Esophagus muscularis mucosa (tissue), 4 donors: Measurements from ENCODE around the gene SLC2A10. TPM values are rescaled to one million over a fixed set of nuclear protein-coding genes. Genes with fewer than 3 reads are reported as not detected.

ENCODE experiments used
- DNase-seq: peaks from one replicate; pipeline ENCODE4 v3.0.0-alpha.2; 2017; ENCODE audit errors: extremely low spot score
- H3K27ac ChIP-seq, 4 donors: fragments of 200-600 bp; sonication (generic); replicated peaks in 1 of 4; 1 replicate in 3 of 4; 2 replicates in 1 of 4; pipeline ENCODE4 v1.5.1; 2016 to 2019; ENCODE audit warnings: mild to moderate bottlenecking in 1 of 4
- H3K27me3 ChIP-seq, 4 donors: fragments of 200-600 bp; sonication (generic); one replicate each; pipeline versions ENCODE4 v1.5.1 to v1.6.0; 2016 to 2019
- H3K36me3 ChIP-seq, 4 donors: fragments of 200-600 bp; sonication (generic); one replicate each; pipeline ENCODE4 v1.5.1; 2016 to 2019
- H3K4me1 ChIP-seq, 4 donors: fragments of 200-600 bp; sonication (generic); one replicate each; pipeline ENCODE4 v1.5.1; 2016 to 2019
- H3K4me3 ChIP-seq, 4 donors: fragments of 200-600 bp; sonication (generic); 1 replicate in 2 of 4; 2 replicates in 2 of 4; pipeline ENCODE4 v1.5.1; 2016 to 2019; ENCODE audit warnings: mild to moderate bottlenecking in 4 of 4, moderate library complexity in 1 of 4
- H3K9me3 ChIP-seq, 4 donors: fragments of 200-600 bp; sonication (generic); 1 replicate in 3 of 4; 2 replicates in 1 of 4; pipeline ENCODE4 v1.5.1; 2016 to 2019
- CTCF ChIP-seq, 3 experiments: fragments of 200-600 bp in 2 of 3; fragments of 450-650 bp in 1 of 3; sonication (generic) in 2 of 3; IDR thresholded peaks; one replicate each; pipeline ENCODE4 v1.5.1; 2017 to 2019; ENCODE audit warnings: antibody characterized with exemption in 3 of 3, mild to moderate bottlenecking in 2 of 3, moderate library complexity in 1 of 3
- EP300 ChIP-seq: sonication (generic); formaldehyde crosslinking; IDR thresholded peaks from one replicate; pipeline ENCODE4 v1.6.1; 2017; ENCODE audit warnings: antibody characterized with exemption
- POLR2A ChIP-seq: fragments of 450-650 bp; IDR thresholded peaks from one replicate; pipeline ENCODE4 v1.6.1; 2017; ENCODE audit warnings: antibody characterized with exemption, moderate library complexity, mild to moderate bottlenecking, low read depth
- POLR2AphosphoS5 ChIP-seq, 2 donors: sonication (generic); formaldehyde crosslinking; IDR thresholded peaks; one replicate each; pipeline ENCODE4 v1.6.1; 2017; ENCODE audit warnings: antibody characterized with exemption in 2 of 2
- WGBS: methylation state at CpG from one replicate; pipeline ENCODE4 v1.1.5; 2018; 5-methylcytosine and 5-hydroxymethylcytosine counted together
- intact Hi-C: fragments of 100-400 bp; cut with DNase I; formaldehyde crosslinking; loops from one replicate; pipeline ENCODE4 v1.15.1; 2023
- total RNA-seq, 4 donors: library from RNA; depleted of rRNA; stranded (reverse); fragments of >200 nt; gene quantifications; one replicate each; pipeline versions ENCODE4 v1.1.0 to v1.2.1, GENCODE V29; 2016

SLC2A10 gene
- total RNA-seq, 4 donors from 2014 or later, result 9.6 to 27.0 (median 15.3) TPM

GRCh38 chr20:46770330-46771194 lies 61.1 kb downstream of the SLC2A10 start:
- Histone ChIP-seq H3K36me3 (no peaks in the 10 kb centered on the region), H3K9me3 (no peaks in the 10 kb centered on the region), H3K27me3 (peaks cover 0 to 27% (median 0%) of the 10 kb centered on the region in 4 donors), H3K4me1 (no peaks in the 10 kb centered on the region), H3K4me3 (no peak overlapping the region), H3K27ac (no peak overlapping the region)
- WGBS, result 74% methylated on average over 10 of the region's 10 CpGs
- intact Hi-C loops, result no loop called here
- no peak for DNase-seq
- TF ChIP-seq CTCF (IDR thresholded peaks at IDR 0.05), result no peak
- TF ChIP-seq EP300, result no peak

- WGBS, result 85% methylated on average over 5 of the region's 6 CpGs
- TF ChIP-seq CTCF (IDR thresholded peaks at IDR 0.05) (no peak), POLR2A (no peak), POLR2AphosphoS5 (IDR thresholded peaks at IDR 0.05) (no peak)
- Histone ChIP-seq H3K27me3 (peaks cover 0 to 27% (median 0%) of the 10 kb centered on the region in 4 donors), H3K4me1 (no peaks in the 10 kb centered on the region), H3K9me3 (no peaks in the 10 kb centered on the region), H3K36me3 (no peaks in the 10 kb centered on the region), H3K4me3 (no peak overlapping the region), H3K27ac (no peak overlapping the region)
- intact Hi-C loops, result no loop called here
- no peak for DNase-seq
Measured at GRCh38 chr20:46771195-46771588, 61.7 kb downstream of the SLC2A10 start.

- intact Hi-C loops, result no loop called here
- H3K27ac ChIP-seq, result no peak overlapping the region
- no peaks in the 10 kb centered on the region for H3K4me1 ChIP-seq
- no peaks in the 10 kb centered on the region for H3K9me3 ChIP-seq
- no peak overlapping the region for H3K4me3 ChIP-seq
- 70% methylated on average over 10 of the region's 10 CpGs for WGBS
- peaks cover 0 to 30% (median 0%) of the 10 kb centered on the region in 4 donors for H3K27me3 ChIP-seq
- no peaks in the 10 kb centered on the region for H3K36me3 ChIP-seq
- TF ChIP-seq CTCF (IDR thresholded peaks at IDR 0.05) (no peak), POLR2AphosphoS5 (IDR thresholded peaks at IDR 0.05) (no peak), EP300 (no peak), POLR2A (no peak)
- no peak for DNase-seq
Measured at GRCh38 chr20:46772901-46773300, 63.5 kb downstream of the SLC2A10 start.

GRCh38 chr20:46773680-46774079 lies 64.2 kb downstream of the SLC2A10 start:
- Histone ChIP-seq H3K27ac (no peak overlapping the region), H3K4me3 (no peak overlapping the region), H3K27me3 (peaks cover 0 to 30% (median 0%) of the 10 kb centered on the region in 4 donors), H3K9me3 (no peaks in the 10 kb centered on the region), H3K36me3 (no peaks in the 10 kb centered on the region), H3K4me1 (no peaks in the 10 kb centered on the region)
- TF ChIP-seq CTCF (IDR thresholded peaks at IDR 0.05) (no peak), POLR2A (no peak), POLR2AphosphoS5 (IDR thresholded peaks at IDR 0.05) (no peak), EP300 (no peak)
- DNase-seq, result no peak
- intact Hi-C loops, result no loop called here
- 72% methylated on average over 9 of the region's 9 CpGs for WGBS

- no peaks in the 10 kb centered on the region for H3K4me1 ChIP-seq
Measured at GRCh38 chr20:46774236-46774635, 64.8 kb downstream of the SLC2A10 start.

More at GRCh38 chr20:46774236-46774635, 64.8 kb downstream of the SLC2A10 start:
- Histone ChIP-seq H3K36me3 (no peaks in the 10 kb centered on the region), H3K27ac (no peak overlapping the region), H3K4me3 (no peak overlapping the region), H3K27me3 (peaks cover 0 to 27% (median 0%) of the 10 kb centered on the region in 4 donors), H3K9me3 (no peaks in the 10 kb centered on the region)
- intact Hi-C loops, result no loop called here
- TF ChIP-seq POLR2AphosphoS5 (IDR thresholded peaks at IDR 0.05), result no peak
- no peak for TF ChIP-seq CTCF (IDR thresholded peaks at IDR 0.05)
- DNase-seq, result no peak
- WGBS, result 61% methylated on average over 2 of the region's 2 CpGs
